ENCODE measurements around the gene USP5.

- TF ChIP-seq, protein P1, sequence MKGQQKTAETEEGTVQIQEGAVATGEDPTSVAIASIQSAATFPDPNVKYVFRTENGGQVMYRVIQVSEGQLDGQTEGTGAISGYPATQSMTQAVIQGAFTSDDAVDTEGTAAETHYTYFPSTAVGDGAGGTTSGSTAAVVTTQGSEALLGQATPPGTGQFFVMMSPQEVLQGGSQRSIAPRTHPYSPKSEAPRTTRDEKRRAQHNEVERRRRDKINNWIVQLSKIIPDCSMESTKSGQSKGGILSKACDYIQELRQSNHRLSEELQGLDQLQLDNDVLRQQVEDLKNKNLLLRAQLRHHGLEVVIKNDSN (IDR thresholded peaks at IDR 0.05), result peak; percentile 91
- TF ChIP-seq EP300 (IDR thresholded peaks at IDR 0.05; ENCODE audit: borderline replicate concordance) (no peak; the same call in 1 of the 2 replicates), YY1 (IDR thresholded peaks at IDR 0.05; ENCODE audit: low read depth) (no peak), CREB1 (IDR thresholded peaks at IDR 0.05; ENCODE audit: low read depth) (no peak), CEBPB (IDR thresholded peaks at IDR 0.05) (no peak), RAD21 (IDR thresholded peaks at IDR 0.05; ENCODE audit: low read depth) (no peak), EGR1 (IDR thresholded peaks at IDR 0.05) (no peak), TEAD4 (IDR thresholded peaks at IDR 0.05) (no peak; the same call in 1 of the 2 replicates), NFIC (IDR thresholded peaks at IDR 0.05) (no peak), TAF1 (IDR thresholded peaks at IDR 0.05; ENCODE audit: low read depth) (no peak), ZBTB7A (IDR thresholded peaks at IDR 0.05; ENCODE audit: low read depth) (peak; percentile 92)
- TF ChIP-seq, protein P2, sequence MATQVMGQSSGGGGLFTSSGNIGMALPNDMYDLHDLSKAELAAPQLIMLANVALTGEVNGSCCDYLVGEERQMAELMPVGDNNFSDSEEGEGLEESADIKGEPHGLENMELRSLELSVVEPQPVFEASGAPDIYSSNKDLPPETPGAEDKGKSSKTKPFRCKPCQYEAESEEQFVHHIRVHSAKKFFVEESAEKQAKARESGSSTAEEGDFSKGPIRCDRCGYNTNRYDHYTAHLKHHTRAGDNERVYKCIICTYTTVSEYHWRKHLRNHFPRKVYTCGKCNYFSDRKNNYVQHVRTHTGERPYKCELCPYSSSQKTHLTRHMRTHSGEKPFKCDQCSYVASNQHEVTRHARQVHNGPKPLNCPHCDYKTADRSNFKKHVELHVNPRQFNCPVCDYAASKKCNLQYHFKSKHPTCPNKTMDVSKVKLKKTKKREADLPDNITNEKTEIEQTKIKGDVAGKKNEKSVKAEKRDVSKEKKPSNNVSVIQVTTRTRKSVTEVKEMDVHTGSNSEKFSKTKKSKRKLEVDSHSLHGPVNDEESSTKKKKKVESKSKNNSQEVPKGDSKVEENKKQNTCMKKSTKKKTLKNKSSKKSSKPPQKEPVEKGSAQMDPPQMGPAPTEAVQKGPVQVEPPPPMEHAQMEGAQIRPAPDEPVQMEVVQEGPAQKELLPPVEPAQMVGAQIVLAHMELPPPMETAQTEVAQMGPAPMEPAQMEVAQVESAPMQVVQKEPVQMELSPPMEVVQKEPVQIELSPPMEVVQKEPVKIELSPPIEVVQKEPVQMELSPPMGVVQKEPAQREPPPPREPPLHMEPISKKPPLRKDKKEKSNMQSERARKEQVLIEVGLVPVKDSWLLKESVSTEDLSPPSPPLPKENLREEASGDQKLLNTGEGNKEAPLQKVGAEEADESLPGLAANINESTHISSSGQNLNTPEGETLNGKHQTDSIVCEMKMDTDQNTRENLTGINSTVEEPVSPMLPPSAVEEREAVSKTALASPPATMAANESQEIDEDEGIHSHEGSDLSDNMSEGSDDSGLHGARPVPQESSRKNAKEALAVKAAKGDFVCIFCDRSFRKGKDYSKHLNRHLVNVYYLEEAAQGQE (IDR thresholded peaks at IDR 0.05; ENCODE audit: low read depth), result no peak
- TF ChIP-seq, protein P3, sequence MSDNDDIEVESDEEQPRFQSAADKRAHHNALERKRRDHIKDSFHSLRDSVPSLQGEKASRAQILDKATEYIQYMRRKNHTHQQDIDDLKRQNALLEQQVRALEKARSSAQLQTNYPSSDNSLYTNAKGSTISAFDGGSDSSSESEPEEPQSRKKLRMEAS (IDR thresholded peaks at IDR 0.05), result peak; percentile 68; the same call in 1 of the 2 replicates
Observed at GRCh38 chr12:6914246-6914946, 62.4 kb downstream of the USP5 start, which contains the start of gene ENO2.

Measured in Ishikawa (cell line).